Esophagus muscularis mucosa (tissue), 4 donors: ENCODE measurements around the gene RGL3. TPM values are rescaled to one million over a fixed set of nuclear protein-coding genes. Genes with fewer than 3 reads are reported as not detected.
A peak's percentile ranks its signal among the peaks of the same experiment; 100 is the strongest.

Experiments
- DNase-seq: peaks from one replicate; pipeline ENCODE4 v3.0.0-alpha.2; 2017; ENCODE audit errors: extremely low spot score
- H3K27ac ChIP-seq, 4 donors: fragments of 200-600 bp; sonication (generic); replicated peaks in 1 of 4; 1 replicate in 3 of 4; 2 replicates in 1 of 4; pipeline ENCODE4 v1.5.1; 2016 to 2019; ENCODE audit warnings: mild to moderate bottlenecking in 1 of 4
- H3K27me3 ChIP-seq, 4 donors: fragments of 200-600 bp; sonication (generic); one replicate each; pipeline versions ENCODE4 v1.5.1 to v1.6.0; 2016 to 2019
- H3K36me3 ChIP-seq, 4 donors: fragments of 200-600 bp; sonication (generic); one replicate each; pipeline ENCODE4 v1.5.1; 2016 to 2019
- H3K4me1 ChIP-seq, 4 donors: fragments of 200-600 bp; sonication (generic); one replicate each; pipeline ENCODE4 v1.5.1; 2016 to 2019
- H3K4me3 ChIP-seq, 4 donors: fragments of 200-600 bp; sonication (generic); 1 replicate in 2 of 4; 2 replicates in 2 of 4; pipeline ENCODE4 v1.5.1; 2016 to 2019; ENCODE audit warnings: mild to moderate bottlenecking in 4 of 4, moderate library complexity in 1 of 4
- H3K9me3 ChIP-seq, 4 donors: fragments of 200-600 bp; sonication (generic); 1 replicate in 3 of 4; 2 replicates in 1 of 4; pipeline ENCODE4 v1.5.1; 2016 to 2019
- CTCF ChIP-seq, 3 experiments: fragments of 200-600 bp in 2 of 3; fragments of 450-650 bp in 1 of 3; sonication (generic) in 2 of 3; IDR thresholded peaks; one replicate each; pipeline ENCODE4 v1.5.1; 2017 to 2019; ENCODE audit warnings: antibody characterized with exemption in 3 of 3, mild to moderate bottlenecking in 2 of 3, moderate library complexity in 1 of 3
- EP300 ChIP-seq: sonication (generic); formaldehyde crosslinking; IDR thresholded peaks from one replicate; pipeline ENCODE4 v1.6.1; 2017; ENCODE audit warnings: antibody characterized with exemption
- POLR2A ChIP-seq: fragments of 450-650 bp; IDR thresholded peaks from one replicate; pipeline ENCODE4 v1.6.1; 2017; ENCODE audit warnings: antibody characterized with exemption, moderate library complexity, mild to moderate bottlenecking, low read depth
- POLR2AphosphoS5 ChIP-seq, 2 donors: sonication (generic); formaldehyde crosslinking; IDR thresholded peaks; one replicate each; pipeline ENCODE4 v1.6.1; 2017; ENCODE audit warnings: antibody characterized with exemption in 2 of 2
- WGBS: methylation state at CpG from one replicate; pipeline ENCODE4 v1.1.5; 2018; 5-methylcytosine and 5-hydroxymethylcytosine counted together
- intact Hi-C: fragments of 100-400 bp; cut with DNase I; formaldehyde crosslinking; loops from one replicate; pipeline ENCODE4 v1.15.1; 2023
- total RNA-seq, 4 donors: library from RNA; depleted of rRNA; stranded (reverse); fragments of >200 nt; gene quantifications; one replicate each; pipeline versions ENCODE4 v1.1.0 to v1.2.1, GENCODE V29; 2016

RGL3 gene
- total RNA-seq, 4 donors from 2014 or later = 1.2 to 7.9 (median 2.0) TPM

- no peak overlapping the region for H3K27ac ChIP-seq
- DNase-seq = no peak
- intact Hi-C loops = loop anchor here (2.0 to 5.0 kb wide), 2 partner anchors 153 to 204 kb away; no protein-coding TSS in a partner anchor
- H3K4me1 ChIP-seq = no peaks in the 10 kb centered on the region
- peaks cover 64 to 97% (median 92%) of the 10 kb centered on the region in 4 donors for H3K36me3 ChIP-seq
- H3K4me3 ChIP-seq = no peak overlapping the region
- WGBS = 87% methylated on average over 11 of the region's 14 CpGs
- H3K27me3 ChIP-seq = no peaks in the 10 kb centered on the region
- H3K9me3 ChIP-seq = no peaks in the 10 kb centered on the region
- TF ChIP-seq EP300 (no peak), CTCF (IDR thresholded peaks at IDR 0.05) (no peak), POLR2AphosphoS5 (IDR thresholded peaks at IDR 0.05) (no peak), POLR2A (no peak)
Measured at GRCh38 chr19:11446271-11446651, 27.1 kb upstream of the RGL3 start.

- H3K4me1 ChIP-seq = no peaks in the 10 kb centered on the region
- intact Hi-C loops = loop anchor here (5.0 kb wide), 1 partner anchor 203 kb away; no protein-coding TSS in a partner anchor
- H3K36me3 ChIP-seq = peaks cover 60 to 100% (median 97%) of the 10 kb centered on the region in 4 donors
- no peak for DNase-seq
- no peak overlapping the region for H3K27ac ChIP-seq
- H3K9me3 ChIP-seq = no peaks in the 10 kb centered on the region
- H3K4me3 ChIP-seq = no peak overlapping the region
- no peak for TF ChIP-seq POLR2AphosphoS5 (IDR thresholded peaks at IDR 0.05)
- H3K27me3 ChIP-seq = no peaks in the 10 kb centered on the region
- 86% methylated on average over 11 of the region's 13 CpGs for WGBS
Measured at GRCh38 chr19:11445141-11445540, 26.0 kb upstream of the RGL3 start.

GRCh38 chr19:11444059-11444458, 24.9 kb upstream of the RGL3 start:
- intact Hi-C loops = no loop called here

GRCh38 chr19:11437955-11438354, 18.8 kb upstream of the RGL3 start:
- no peaks in the 10 kb centered on the region for H3K9me3 ChIP-seq
- intact Hi-C loops = loop anchor here (5.0 to 10.0 kb wide), 2 partner anchors 56 to 67 kb away; partner anchors contain the start of genes EPOR and ZNF653
- no peaks in the 10 kb centered on the region for H3K27me3 ChIP-seq
- 91% methylated on average over 9 of the region's 9 CpGs for WGBS
- H3K4me3 ChIP-seq = no peak overlapping the region
- no peak for TF ChIP-seq CTCF (IDR thresholded peaks at IDR 0.05)
- TF ChIP-seq POLR2AphosphoS5 (IDR thresholded peaks at IDR 0.05) = no peak
- no peak for TF ChIP-seq POLR2A
- TF ChIP-seq EP300 = no peak
- DNase-seq = no peak
- peaks cover 17 to 27% (median 20%) of the 10 kb centered on the region in 4 donors for H3K4me1 ChIP-seq
- peaks cover 35 to 66% (median 64%) of the 10 kb centered on the region in 4 donors for H3K36me3 ChIP-seq
- no peak overlapping the region for H3K27ac ChIP-seq

More at GRCh38 chr19:11444059-11444458, 24.9 kb upstream of the RGL3 start:
- TF ChIP-seq POLR2A = no peak
- no peak for TF ChIP-seq POLR2AphosphoS5 (IDR thresholded peaks at IDR 0.05)
- TF ChIP-seq EP300 = no peak
- no peak for TF ChIP-seq CTCF (IDR thresholded peaks at IDR 0.05)
- H3K4me3 ChIP-seq = no peak overlapping the region
- H3K4me1 ChIP-seq = no peaks in the 10 kb centered on the region
- no peak overlapping the region for H3K27ac ChIP-seq
- peaks cover 51 to 98% (median 98%) of the 10 kb centered on the region in 4 donors for H3K36me3 ChIP-seq
- no peaks in the 10 kb centered on the region for H3K9me3 ChIP-seq
- WGBS = 85% methylated on average over 4 of the region's 5 CpGs
- DNase-seq = no peak
- H3K27me3 ChIP-seq = no peaks in the 10 kb centered on the region

GRCh38 chr19:11435833-11436313, 16.8 kb upstream of the RGL3 start:
- Histone ChIP-seq H3K36me3 (peaks cover 25 to 45% (median 43%) of the 10 kb centered on the region in 4 donors), H3K9me3 (no peaks in the 10 kb centered on the region), H3K27me3 (no peaks in the 10 kb centered on the region), H3K27ac (peak overlapping the region; percentile 74 to 84 (median 80)), H3K4me3 (peak overlapping the region; percentile 70 to 90 (median 76)), H3K4me1 (peaks cover 17 to 27% (median 20%) of the 10 kb centered on the region in 4 donors)
- TF ChIP-seq POLR2A = no peak
- no peak for TF ChIP-seq POLR2AphosphoS5 (IDR thresholded peaks at IDR 0.05)
- no peak for TF ChIP-seq EP300
- no peak for TF ChIP-seq CTCF (IDR thresholded peaks at IDR 0.05)
- intact Hi-C loops = loop anchor here (5.0 to 10.0 kb wide), 2 partner anchors 54 to 69 kb away; partner anchors contain the start of genes EPOR and ZNF653
- DNase-seq = no peak
- 10% methylated on average over 4 of the region's 21 CpGs for WGBS
